Effector CD4-positive, alpha-beta T cell (primary cell): ENCODE measurements around the gene ZSWIM8.
"Not testable (repeated sequence)": the region's sequence is repeated elsewhere in the genome, so short reads cannot be mapped to it uniquely, and the experiment has no call there.

ENCODE experiments used
- DNase-seq: peaks from one replicate; pipeline ENCODE4 v3.0.0-alpha.2; 2020

Gene ZSWIM8

DNA sequence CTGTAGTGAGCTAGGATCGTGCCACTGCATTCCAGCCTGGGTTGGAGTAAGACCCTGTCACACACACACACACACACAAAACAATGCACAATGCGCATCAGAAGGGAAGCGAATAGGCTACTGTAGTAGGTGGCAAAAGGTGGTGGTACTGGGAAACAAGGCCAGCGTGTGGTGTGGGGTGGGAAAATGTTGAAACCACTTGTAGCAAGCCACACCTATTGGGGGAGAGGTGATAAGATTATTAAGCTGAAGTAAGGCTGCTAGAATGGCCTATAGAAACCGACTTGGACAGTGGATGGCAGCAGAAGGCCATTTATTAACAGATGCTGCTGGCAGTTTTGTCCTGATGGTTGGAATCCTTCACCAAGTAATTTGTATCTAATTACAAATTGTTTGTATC lies 10.8 kb upstream of the ZSWIM8 start:
- no peak for DNase-seq

DNA sequence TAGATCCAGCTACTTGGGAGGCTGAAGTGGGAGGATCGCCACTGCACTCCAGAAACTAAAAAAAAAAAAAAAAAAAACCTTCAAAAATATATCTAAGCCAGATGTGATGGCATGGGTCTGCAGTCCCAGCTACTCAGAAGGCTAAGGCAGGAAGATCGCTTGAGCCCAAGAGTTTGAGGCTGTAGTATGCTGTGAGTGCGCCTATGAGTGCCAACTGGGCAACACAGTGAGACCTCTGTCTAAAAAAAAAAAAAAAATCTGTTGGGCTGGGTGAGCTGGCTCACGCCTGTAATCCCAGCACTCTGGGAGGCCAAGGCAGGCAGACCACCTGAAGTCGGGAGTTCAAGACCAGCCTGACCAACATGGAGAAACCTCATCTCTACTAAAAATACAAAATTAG lies 6.4 kb upstream of the ZSWIM8 start:
- DNase-seq, result no peak

DNA sequence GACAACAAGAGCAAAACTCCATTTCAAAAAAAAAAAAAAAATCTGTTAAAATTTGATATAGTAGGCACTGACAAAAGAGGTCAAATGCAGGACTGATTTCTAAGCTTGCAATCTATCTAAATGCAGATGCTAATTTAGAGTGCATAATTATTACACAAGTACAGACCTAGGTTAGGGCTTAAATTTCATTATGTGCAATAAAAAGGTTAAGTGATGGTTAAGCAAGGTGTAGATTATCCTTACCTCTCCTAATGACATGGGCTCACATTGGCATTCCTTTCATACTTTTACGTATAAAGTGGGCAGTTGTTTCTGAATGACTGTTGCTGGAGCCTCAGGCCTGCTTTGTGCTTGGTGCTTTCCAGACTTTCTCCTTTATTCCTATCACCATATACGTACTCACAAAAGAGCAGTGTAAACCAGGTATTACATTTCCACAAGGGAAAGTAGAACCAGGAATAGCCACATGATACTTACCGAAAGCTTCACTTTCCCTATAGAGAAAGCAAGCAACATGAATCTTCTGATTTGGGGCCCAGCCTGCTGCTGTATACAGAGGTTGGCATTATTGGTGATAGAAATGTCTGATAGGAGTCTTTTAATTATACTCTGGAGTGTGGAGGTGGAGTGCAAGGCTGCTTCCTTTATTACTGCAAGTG lies 5.7 kb upstream of the ZSWIM8 start:
- no peak for DNase-seq

DNA sequence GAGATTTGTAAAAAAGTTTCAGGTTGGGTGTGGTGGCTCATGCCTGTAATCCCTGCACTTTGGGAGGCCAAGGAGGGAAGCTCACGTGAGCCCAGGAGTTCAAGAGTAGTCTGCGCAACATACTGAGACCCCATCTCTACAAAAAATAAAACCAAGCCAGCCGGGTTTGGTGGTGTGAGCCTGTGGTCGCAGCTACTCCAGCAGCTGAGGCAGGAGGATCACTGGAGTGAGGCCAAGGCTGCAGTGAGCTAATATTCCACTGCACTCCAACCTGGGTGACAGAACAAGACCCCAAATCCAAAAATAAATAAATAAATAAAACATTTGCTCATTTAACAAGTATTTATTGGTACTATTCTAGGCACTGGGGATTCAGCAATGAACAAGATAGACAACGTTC lies 5.1 kb upstream of the ZSWIM8 start:
- DNase-seq, result no peak

DNA sequence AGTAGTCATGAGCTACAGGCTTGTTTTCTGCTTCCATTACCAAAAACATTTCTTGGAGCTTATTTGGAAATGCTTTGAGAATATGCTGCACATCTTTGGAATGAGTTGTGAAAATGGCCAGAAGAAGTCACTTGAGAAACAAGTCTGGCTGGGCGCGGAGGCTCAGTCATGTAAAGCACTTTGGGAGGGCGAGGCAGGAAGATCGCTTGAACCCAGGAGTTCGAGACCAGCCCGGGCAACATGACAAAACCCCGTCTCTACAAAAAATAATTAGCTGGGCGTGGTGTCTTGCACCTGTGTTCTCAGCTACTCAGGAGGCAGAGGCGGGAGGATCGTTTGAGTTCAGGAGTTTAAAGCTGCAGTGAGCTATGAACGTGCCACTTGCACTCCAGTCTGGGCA lies 4.4 kb upstream of the ZSWIM8 start:
- no peak for DNase-seq

DNA sequence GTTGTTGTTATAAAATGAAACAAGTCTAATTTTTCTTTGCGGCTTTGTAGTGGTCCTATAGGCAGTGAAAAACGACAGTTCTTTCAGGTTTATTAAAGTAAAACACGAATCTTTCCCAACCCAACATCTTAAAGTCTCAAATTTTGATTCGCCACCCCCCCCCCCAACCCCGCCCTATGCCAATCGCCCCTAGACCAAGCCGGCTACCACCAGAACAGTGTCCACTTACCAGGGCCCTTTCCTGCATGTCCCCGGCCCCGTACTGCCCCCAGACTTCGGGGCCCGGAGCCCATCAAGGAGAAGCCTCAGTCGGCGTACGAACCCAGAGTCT lies 3.9 kb upstream of the ZSWIM8 start:
- no peak for DNase-seq

DNA sequence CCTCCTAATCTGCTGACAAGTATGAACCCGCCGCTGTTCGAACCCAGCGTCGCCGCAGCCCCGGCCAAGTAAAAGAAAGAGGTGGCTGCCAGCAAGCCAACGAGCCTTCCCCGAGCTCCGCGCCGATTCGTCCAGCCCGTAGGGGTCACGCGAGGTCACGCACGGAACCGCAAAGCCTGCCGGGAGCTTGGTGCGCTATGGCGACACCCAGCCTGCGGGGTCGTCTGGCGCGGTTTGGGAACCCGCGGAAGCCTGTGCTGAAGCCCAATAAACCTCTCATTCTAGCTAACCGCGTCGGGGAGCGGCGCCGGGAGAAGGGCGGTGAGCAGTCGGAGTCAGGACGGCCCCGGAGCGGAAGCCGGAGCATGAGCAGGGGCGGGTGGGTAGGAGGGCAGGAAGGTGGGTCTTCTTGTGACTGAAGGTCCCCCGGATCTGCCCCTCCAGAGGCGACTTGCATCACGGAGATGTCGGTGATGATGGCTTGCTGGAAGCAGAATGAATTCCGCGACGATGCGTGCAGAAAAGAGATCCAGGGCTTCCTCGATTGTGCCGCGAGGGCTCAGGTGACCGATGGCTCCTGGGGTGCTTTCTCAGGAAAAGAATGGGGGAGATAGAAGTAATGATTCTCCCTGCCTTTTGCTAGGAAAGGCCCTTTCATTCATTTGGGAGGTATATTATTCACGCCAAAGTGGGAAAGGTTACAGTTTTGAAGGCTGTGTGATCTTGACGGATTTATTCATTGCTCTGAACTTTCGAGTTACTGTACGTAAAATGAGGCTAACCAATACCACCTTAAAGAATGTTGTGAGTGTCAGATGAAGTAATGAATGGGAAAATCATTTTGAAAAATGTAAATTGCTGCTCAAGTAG lies 3.3 kb upstream of the ZSWIM8 start, which contains the start of gene CHCHD1:
CHCHD1 (plus strand) TSS at position 170 of the 870 bp plus-strand sequence; CDS start at position 198, 28 bp downstream.
- DNase-seq, result peak; percentile 93

DNA sequence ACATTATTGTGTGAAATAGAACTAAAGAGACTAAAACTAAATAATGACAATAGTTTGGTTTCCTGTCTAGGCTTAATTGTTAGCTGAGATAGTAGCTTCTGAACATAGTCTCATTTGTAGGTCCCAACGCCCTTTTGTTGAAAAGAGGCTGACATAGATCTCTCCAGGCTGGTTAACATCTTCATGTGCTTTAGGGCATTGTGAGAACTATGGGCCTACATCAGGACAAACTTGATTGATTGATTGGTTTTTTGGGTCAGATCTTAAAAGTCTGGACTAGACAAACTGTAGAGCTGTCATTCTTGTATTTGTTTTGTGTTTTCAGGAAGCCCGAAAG lies 2.7 kb upstream of the ZSWIM8 start:
- no peak for DNase-seq

DNA sequence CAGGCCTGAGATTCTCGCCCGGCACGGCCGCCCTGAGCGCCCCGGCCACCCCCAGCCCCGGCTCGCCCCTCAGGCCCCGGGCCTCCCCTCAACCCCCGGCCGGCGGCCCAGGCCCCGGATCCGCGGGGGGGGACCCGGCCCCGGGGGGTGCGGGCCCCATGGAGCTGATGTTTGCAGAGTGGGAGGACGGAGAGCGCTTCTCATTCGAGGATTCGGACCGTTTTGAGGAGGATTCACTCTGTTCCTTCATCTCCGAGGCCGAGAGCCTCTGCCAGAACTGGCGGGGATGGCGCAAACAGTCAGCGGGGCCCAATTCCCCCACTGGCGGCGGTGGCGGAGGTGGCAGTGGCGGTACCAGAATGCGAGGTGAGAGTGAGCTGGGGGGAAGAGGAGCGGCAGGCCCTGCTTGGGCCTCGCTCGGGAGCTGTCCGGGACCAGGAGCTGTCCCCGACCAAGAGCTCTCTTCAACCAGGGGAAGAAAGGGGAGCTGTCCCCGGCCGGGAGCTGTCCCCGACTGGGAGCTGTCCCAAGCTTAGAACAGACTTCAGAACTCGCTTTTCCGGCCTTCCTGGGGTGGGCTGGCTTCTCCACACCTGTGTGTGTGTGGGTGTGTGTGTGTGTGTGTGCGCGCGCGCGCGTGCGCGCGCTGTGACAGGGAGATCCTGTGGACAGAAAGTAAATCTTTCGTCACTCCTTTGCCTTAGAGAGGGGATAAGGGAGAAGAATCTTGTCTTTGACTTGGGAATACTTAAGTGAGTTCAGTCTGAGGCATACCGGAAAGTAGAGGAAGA lies 510 bp downstream of the ZSWIM8 start:
- DNase-seq, result peak; percentile 31

DNA sequence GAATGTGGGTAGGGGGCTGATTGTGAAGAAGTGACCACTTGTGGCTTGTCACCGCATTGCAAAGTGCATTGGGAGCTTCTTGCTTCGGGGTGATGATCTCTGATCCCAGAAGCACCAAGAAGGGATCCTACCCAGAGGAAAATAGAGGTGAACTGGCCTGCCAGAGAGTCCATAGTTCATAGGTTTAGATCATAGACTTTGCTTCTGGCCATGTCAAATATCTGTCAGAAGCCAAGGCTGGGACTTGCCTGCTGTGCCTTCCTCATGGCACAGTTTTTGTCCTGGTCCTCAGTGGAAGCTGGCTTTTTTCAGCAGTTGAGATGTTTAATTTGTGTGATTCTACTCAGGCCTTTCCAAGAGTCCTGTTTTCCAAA lies 1.1 kb downstream of the ZSWIM8 start:
- DNase-seq, result no peak

DNA sequence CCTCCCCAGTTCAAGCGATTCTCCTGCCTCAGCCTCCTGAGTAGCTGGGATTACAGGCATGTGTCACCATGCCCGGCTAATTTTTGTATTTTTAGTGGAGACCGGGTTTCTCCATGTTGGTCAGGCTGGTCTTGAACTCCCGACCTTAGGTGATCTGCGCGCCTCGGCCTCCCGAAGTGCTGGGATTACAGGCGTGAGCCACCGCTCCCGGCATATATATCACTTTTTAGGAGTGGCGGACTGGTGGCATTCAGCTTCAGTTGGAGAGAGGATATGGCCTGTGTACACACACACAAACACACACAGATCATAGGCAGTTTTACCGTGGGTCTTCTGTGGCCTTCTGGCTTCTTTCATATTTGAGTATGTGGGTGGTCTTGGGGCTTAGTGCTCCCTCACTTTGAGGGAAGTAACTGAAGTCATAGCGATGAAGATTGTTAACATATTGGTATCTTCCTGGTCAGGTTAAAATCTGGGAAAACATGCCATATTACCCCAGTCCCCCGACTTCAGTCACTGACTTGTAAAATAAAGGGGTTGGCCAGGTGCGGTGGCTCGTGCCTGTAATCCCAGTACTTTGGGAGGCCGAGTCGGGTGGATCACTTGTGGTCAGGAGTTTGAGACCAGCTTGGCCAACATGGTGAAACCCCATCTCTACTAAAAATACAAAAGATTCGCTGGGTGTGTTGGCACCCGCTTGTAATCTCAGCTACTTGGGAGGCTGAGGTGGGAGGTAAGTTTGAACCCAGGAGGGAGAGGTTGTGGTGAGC lies 1.8 kb downstream of the ZSWIM8 start:
- DNase-seq, result not testable (repeated sequence)

DNA sequence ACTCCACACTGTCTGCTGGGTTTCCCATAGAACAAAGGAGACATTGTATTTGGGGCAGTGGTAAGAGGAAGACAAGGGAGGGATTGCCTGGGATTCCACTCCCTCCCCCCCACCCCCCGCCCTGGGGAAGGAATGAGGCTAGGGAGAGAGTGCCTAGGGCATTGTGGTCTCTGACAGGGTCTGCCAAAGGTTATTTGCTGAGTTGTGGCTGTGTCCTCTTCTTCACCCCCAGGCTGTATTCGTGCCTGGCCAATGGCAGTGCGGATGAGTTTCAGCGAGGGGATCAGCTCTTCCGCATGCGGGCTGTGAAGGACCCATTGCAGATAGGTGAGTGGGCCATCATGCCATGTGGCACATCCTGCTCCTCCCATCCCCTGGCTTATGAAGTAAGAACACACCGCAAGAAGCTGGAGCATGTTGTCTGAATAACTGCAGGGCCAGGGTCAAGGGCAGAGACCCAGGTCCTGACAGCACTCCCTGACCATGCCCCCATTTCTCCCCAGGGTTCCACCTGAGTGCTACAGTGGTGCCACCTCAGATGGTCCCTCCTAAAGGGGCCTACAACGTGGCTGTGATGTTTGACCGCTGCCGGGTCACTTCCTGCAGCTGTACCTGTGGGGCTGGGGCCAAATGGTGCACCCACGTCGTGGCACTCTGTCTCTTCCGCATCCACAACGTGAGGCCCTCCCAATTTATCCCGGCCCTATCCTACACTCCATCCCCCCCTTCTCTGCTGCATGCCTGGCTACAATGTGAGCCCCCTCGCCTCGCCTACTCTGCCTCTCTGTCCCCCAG lies 3.7 kb downstream of the ZSWIM8 start:
- DNase-seq, result no peak

DNA sequence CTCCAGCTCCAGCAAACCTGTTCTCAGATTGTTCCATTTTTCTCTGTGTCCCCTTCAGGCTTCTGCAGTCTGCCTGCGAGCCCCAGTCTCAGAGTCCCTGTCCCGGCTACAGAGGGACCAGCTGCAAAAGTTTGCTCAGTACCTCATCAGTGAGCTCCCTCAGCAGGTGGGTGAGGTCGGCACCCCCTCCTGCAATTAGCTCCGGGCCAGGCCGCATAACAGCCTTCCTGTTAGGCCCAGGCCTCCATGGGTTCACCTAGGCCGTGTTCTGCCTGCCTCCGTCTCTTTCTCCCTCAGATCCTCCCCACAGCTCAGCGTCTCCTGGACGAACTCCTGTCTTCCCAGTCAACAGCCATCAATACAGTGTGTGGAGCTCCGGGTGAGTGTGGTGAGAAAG lies 4.3 kb downstream of the ZSWIM8 start:
- no peak for DNase-seq

DNA sequence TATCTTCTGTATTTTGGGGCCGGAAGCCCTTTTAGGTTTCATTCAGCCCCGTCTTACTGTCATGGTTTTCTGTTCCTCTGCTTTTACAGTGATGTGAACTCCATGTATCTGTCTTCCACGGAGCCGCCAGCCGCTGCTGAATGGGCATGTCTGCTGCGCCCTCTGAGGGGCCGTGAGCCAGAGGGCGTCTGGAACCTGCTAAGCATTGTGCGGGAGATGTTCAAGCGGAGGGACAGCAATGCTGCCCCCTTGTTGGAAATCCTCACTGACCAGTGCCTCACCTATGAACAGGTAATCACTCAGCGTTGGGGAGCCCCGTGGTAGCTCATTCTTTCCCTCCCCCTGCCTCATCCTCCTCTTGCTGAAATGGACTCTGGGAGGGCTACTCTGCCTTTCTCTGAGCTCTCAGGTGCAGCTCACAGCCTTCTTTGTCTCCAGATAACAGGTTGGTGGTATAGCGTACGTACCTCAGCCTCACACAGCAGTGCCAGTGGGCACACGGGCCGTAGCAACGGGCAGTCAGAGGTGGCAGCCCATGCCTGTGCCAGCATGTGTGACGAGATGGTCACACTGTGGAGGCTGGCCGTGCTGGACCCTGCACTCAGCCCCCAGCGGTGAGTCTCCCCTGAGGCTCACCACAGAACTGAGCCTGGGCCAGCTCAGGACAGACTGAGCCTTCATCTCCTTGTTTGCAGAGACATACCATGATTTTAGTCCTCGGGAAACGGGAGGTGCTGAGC lies 5.7 kb downstream of the ZSWIM8 start:
- no peak for DNase-seq

DNA sequence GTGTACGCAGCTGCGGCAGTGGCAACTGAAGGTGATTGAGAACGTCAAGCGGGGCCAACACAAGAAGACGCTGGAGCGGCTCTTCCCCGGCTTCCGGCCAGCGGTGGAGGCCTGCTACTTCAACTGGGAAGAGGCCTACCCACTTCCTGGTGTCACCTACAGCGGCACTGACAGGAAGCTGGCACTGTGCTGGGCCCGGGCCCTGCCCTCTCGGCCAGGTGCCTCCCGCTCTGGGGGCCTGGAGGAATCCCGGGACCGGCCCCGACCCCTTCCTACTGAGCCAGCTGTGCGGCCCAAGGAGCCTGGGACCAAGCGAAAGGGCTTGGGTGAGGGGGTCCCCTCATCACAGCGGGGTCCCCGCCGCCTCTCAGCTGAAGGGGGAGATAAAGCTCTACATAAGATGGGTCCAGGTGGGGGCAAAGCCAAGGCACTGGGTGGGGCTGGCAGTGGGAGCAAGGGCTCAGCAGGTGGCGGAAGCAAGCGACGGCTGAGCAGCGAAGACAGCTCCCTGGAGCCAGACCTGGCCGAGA lies 6.5 kb downstream of the ZSWIM8 start:
- no peak for DNase-seq

DNA sequence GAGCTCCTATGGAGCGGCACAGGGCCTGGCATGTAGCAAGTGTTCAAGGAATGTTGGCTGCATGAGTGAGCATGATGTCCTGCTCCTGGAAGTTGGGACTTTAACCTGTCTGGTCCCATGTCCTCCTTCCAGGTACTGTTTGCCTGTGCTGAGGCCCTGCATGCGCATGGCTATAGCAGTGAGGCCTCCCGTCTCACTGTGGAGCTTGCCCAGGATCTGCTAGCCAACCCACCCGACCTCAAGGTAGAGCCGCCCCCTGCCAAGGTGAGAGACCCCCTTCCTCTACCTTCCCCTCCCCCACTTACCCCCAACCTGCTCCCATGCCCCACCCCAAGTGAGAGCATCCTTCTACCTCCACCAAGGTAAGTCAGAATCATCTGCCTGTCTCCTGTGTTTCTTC lies 8.1 kb downstream of the ZSWIM8 start:
- no peak for DNase-seq

DNA sequence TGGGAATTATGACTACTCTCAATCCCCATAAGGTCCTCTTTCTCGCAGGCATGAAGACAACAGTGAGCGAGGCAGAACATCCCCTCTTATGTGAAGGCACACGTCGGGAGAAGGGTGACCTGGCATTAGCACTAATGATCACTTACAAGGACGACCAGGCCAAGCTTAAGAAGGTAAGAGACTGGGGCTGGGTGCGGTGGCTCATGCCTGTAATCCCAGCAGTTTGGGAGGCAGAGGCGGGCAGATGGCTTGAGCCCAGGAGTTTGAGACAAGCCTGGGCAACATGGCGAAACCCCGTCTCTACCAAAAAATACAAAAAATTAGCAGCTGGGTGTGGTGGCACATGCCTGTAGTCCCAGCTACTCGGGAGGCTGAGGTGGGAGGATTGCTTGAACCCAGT lies 10.1 kb downstream of the ZSWIM8 start:
- DNase-seq, result not testable (repeated sequence)

DNA sequence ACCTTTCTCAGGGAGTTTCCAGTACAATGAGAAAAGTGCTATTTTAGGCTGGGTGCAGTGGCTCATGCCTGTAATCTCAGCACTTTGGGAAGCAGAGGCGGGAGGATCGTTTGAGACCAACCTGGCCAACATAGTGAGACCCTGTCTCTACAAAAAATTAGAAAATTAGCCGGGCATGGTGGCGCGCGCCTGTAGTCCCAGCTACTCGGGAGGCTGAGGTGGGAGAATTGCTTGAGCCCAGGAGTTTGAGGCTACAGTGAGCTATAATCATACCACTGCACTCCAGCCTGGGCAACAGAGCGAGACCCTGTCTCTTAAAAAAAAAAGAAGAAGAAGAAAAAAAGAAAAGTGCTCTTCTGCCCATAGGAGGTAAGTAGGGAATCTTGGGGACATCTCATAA lies 10.6 kb downstream of the ZSWIM8 start:
- not testable (repeated sequence) for DNase-seq

DNA sequence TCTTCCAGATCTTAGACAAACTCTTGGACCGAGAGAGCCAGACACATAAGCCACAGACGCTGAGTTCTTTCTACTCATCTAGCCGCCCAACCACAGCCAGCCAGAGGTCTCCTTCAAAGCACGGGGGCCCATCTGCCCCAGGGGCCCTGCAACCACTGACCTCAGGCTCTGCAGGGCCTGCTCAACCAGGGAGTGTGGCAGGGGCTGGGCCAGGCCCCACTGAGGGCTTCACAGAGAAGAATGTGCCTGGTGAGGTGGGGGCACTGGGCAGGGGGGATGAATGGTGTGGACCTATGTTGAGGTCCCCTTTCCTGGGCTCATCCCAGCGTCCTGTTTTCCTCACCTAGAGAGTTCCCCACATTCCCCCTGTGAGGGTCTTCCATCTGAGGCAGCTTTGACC lies 11.4 kb downstream of the ZSWIM8 start:
- DNase-seq, result no peak

DNA sequence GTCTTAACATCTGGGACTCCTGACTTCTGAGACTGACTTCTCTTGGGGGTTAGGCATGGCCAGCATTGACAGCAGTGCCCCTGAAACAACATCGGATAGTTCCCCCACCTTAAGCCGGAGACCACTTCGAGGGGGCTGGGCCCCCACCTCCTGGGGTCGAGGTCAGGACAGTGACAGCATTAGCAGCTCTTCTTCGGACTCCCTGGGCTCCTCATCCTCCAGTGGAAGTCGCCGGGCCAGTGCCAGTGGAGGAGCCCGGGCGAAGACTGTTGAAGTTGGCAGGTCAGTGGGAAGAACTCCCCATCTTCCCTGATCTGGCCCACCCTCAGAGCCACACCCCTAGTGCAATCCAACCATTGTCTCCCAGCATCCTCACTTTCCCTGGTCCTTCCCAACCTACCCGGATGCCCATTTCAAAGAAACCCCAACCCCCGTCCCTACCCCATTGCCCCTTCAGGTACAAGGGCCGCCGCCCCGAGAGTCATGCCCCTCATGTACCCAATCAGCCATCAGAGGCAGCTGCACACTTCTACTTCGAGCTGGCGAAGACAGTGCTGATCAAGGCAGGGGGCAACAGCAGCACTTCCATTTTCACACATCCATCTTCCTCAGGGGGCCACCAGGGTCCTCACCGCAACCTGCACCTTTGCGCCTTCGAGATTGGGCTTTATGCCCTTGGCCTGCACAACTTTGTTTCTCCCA lies 12.1 kb downstream of the ZSWIM8 start:
- no peak for DNase-seq

DNA sequence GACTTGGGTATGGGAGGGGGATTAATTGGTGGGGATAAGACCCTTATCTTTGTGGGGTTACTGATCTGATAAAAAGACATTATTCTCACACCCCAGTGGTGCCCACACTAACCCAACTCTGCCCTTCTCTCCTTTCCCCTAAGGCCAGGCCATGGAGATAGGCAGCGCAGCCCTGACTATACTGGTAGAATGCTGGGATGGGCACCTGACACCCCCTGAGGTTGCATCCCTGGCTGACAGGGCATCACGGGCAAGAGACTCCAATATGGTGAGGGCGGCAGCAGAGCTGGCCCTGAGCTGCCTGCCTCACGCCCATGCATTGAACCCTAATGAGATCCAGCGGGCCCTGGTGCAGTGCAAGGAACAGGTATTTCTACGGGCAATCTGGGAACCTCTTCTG lies 12.7 kb downstream of the ZSWIM8 start:
- DNase-seq, result no peak
